Heart left ventricle (tissue), 16 donors: ENCODE results near the gene C11orf91. TPM values are rescaled to one million over a fixed set of nuclear protein-coding genes. Genes with fewer than 3 reads are reported as not detected.
A peak's percentile ranks its signal among the peaks of the same experiment; 100 is the strongest.
"Not testable (repeated sequence)": the region's sequence is repeated elsewhere in the genome, so short reads cannot be mapped to it uniquely, and the experiment has no call there.

ENCODE experiments used
- ATAC-seq, 4 donors: fragments of 200-7000 bp; cut with Tn5 transposase; one replicate each; pipeline ENCODE4 v1.9.1; 2020 to 2022; ENCODE audit warnings: moderate library complexity in 4 of 4, mild to moderate bottlenecking in 3 of 4, moderate number of reproducible peaks in 1 of 4
- DNase-seq, 5 donors: peaks; one replicate each; pipeline ENCODE4 v3.0.0-alpha.2; 2020
- H3K27ac ChIP-seq, 12 donors: fragments of 200-600 bp; sonication (generic) in 4 of 12; one replicate each; pipeline versions ENCODE4 v1.5.0 to v1.8.0; 2016 to 2022; ENCODE audit warnings: mild to moderate bottlenecking in 2 of 12
- H3K27me3 ChIP-seq, 9 donors: fragments of 200-600 bp; sonication (generic) in 2 of 9; one replicate each; pipeline versions ENCODE4 v1.5.1 to v1.8.0; 2016 to 2022; ENCODE audit warnings: mild to moderate bottlenecking in 3 of 9
- H3K36me3 ChIP-seq, 9 donors: fragments of 200-600 bp; sonication (generic) in 2 of 9; one replicate each; pipeline versions ENCODE4 v1.5.0 to v1.8.0; 2018 to 2022; ENCODE audit warnings: mild to moderate bottlenecking in 2 of 9
- H3K4me1 ChIP-seq, 12 donors: fragments of 200-600 bp; sonication (generic) in 4 of 12; one replicate each; pipeline versions ENCODE4 v1.5.0 to v1.8.0; 2016 to 2022; ENCODE audit warnings: mild to moderate bottlenecking in 3 of 12
- H3K4me3 ChIP-seq, 12 donors: fragments of 200-600 bp; sonication (generic) in 4 of 12; one replicate each; pipeline versions ENCODE4 v1.5.0 to v1.8.0; 2017 to 2022; ENCODE audit warnings: mild to moderate bottlenecking in 9 of 12, moderate library complexity in 4 of 12
- H3K9me3 ChIP-seq, 12 donors: fragments of 200-600 bp; sonication (generic) in 4 of 12; one replicate each; pipeline versions ENCODE4 v1.5.0 to v1.8.0; 2016 to 2022; ENCODE audit warnings: mild to moderate bottlenecking in 1 of 12
- POLR2A ChIP-seq, 2 donors: fragments of 450-650 bp; IDR thresholded peaks; one replicate each; pipeline ENCODE4 v1.6.1; 2017; ENCODE audit warnings: antibody characterized with exemption in 2 of 2, mild to moderate bottlenecking in 2 of 2, moderate library complexity in 2 of 2
- WGBS, 4 donors: extraction: QIAGEN DNeasy Blood & Tissue Kit in 2 of 4; methylation state at CpG; one replicate each; pipeline versions ENCODE4 v1.1.5 to v1.1.7; 2013 to 2018; 5-methylcytosine and 5-hydroxymethylcytosine counted together
- intact Hi-C, 10 donors: fragments of 100-400 bp; cut with DNase I; formaldehyde crosslinking; loops; one replicate each; pipeline versions ENCODE4 v1.11.1 to v1.14.2; 2022
- polyA plus RNA-seq, 2 donors: library from polyadenylated mRNA; stranded (reverse); fragments of 200-250 nt; gene quantifications; one replicate each; pipeline ENCODE4 v1.2.3, GENCODE V29; 2013
- total RNA-seq, 9 donors: library from RNA; depleted of rRNA in 2 of 9; stranded (reverse); fragments of >200 nt in 2 of 9; fragmentation: NEBNext Ultra II Directional in 3 of 9; extraction: Animal tissue kit (Norgen Biotek cat#: 25700) in 3 of 9; gene quantifications; one replicate each; pipeline versions ENCODE4 v1.1.0 to v1.2.4, GENCODE V29; 2016 to 2023
- TF ChIP-seq, protein P1 (sequence below), 12 donors: fragments of 200-600 bp; sonication (generic) in 4 of 12; IDR thresholded peaks; one replicate each; pipeline versions ENCODE4 v1.5.0 to v1.8.0; 2018 to 2022; ENCODE audit warnings: antibody characterized with exemption in 12 of 12, mild to moderate bottlenecking in 5 of 12
- donor health status: ischemic (EF 13 %, LVEDD 7.1; RV severe dilation, severe dysfunction).
- donor health status: healthy with polysubstance abuse.
- donor health status: DM: no; HTN: yes; CAD: no.
- donor health status: DM: no; HTN: no; CAD: no.
- donor health status: ischemic (EF 25% LVEDD 6.9; RV normal size, moderate dysfunction).
- donor health status: ischemic (EF 25% LVEDD 5.7; RV mildly dilated, moderate dysfunction).
- donor health status: healthy.
- donor health status: DM: yes; HTN: yes; CAD: no.
- donor health status: ischemic (EF 35%, LVEDD 5.7; RV mildly dilated, moderate dysfunction).
- donor health status: nonischemic (EF 11% LVEDD 7.7; RV severe dilation, severe dysfunction).
- donor health status: DM: yes; HTN: yes; CAD: no.
- donor health status: PGD.
- donor health status: ischemic (EF 29% LVEDD 5.4; RV normal size, mild dysfunction).
- donor health status: nonischemic (EF 23%, LVEDD 6.1; RV moderate dilation, normal function).

C11orf91 gene
- total and polyA plus RNA-seq, 11 donors, result 0.56 to 1.00 (median 0.70) TPM; not detected in 7

DNA sequence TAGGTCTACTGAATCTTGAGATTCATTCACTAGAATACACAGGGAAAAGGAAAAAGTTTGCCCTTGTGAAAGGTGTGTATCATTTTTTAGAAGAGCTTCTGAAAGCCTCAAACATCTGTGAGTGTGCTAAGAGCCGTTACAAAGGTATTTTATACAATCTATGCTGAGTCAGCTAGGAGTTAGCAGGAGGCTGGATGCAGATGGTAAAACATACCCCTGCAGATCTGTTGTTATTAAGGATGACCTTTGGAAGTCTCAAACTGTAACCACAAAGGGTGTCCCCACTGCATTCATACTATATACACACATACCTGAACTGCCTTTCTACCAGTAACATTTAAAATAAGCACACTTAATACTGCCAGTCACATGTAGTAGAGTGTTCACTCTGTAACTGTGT, 8.4 kb upstream of the C11orf91 start:
- H3K4me1 ChIP-seq, result peaks cover 14 to 87% (median 66%) of the 10 kb centered on the region in 12 donors
- peaks cover 0 to 92% (median 72%) of the 10 kb centered on the region in 9 donors for H3K36me3 ChIP-seq
- no peak overlapping the region for H3K4me3 ChIP-seq
- ATAC-seq, result no peak
- no peaks in the 10 kb centered on the region for H3K9me3 ChIP-seq
- intact Hi-C loops, result no loop called here
- 47 to 70% (median 67%) methylated on average over 1 of the region's 1 CpG for WGBS, 4 donors
- TF ChIP-seq POLR2A (IDR thresholded peaks at IDR 0.05), result no peak
- TF ChIP-seq, protein P1, sequence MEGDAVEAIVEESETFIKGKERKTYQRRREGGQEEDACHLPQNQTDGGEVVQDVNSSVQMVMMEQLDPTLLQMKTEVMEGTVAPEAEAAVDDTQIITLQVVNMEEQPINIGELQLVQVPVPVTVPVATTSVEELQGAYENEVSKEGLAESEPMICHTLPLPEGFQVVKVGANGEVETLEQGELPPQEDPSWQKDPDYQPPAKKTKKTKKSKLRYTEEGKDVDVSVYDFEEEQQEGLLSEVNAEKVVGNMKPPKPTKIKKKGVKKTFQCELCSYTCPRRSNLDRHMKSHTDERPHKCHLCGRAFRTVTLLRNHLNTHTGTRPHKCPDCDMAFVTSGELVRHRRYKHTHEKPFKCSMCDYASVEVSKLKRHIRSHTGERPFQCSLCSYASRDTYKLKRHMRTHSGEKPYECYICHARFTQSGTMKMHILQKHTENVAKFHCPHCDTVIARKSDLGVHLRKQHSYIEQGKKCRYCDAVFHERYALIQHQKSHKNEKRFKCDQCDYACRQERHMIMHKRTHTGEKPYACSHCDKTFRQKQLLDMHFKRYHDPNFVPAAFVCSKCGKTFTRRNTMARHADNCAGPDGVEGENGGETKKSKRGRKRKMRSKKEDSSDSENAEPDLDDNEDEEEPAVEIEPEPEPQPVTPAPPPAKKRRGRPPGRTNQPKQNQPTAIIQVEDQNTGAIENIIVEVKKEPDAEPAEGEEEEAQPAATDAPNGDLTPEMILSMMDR (IDR thresholded peaks at IDR 0.05), result no peak
- H3K27me3 ChIP-seq, result no peaks in the 10 kb centered on the region
- DNase-seq, result no peak
- peak overlapping the region in 6 of 12 donors; percentile 27 to 90 (median 72) for H3K27ac ChIP-seq

DNA sequence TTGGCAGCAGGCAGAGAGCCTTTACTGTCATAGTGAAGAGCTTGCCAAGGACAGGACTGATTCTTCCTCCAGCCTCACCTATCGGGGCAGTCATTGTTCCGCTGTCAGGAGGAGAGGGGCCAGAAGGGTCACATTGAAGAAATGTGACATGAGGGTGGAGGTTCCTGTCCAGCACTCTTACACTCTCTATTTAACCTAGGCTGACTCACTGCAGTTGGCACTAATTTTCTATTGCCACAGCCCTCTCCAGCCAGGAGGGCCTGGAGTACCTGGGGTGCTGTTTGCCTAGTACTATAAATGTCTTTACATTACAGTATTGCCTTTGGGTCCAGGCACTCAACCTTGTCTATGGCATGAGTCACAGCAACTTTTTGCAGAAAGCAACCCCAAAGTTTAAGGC, 7.2 kb upstream of the C11orf91 start:
- Histone ChIP-seq H3K4me1 (peaks cover 19 to 87% (median 68%) of the 10 kb centered on the region in 12 donors), H3K27ac (peak overlapping the region; percentile 38 to 91 (median 70)), H3K36me3 (peaks cover 0 to 80% (median 60%) of the 10 kb centered on the region in 9 donors)
- ATAC-seq, result peak in 3 of 4 donors; percentile 57 to 74 (median 70)
- intact Hi-C loops, H3K4me3 ChIP-seq, H3K9me3 ChIP-seq, H3K27me3 ChIP-seq: not testable (repeated sequence)
- WGBS, 4 donors, result 20 to 39% (median 25%) methylated on average over 1 to 2 of the region's 2 CpGs
- peak in 1 of 5 donors; percentile 51 for DNase-seq

DNA sequence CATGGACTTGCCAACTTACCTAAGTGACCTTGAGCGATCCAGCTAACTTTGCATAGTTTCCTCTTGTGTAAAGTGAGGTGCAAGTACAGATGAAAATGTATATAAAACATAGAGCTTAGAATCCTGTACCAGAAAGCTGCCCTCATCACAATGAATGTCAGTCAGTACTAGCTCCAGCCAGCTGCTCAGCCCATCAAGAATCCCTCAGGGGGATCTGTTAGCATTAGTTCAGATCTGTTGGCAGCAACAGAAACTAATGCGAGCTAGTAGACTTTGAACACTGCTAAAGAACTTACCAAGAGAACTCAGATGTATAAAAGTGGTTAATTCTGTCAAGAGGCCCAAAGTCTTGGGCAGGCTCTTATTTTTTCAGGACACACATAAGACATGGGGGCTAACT, 6.3 kb upstream of the C11orf91 start:
- TF ChIP-seq, protein P1 (IDR thresholded peaks at IDR 0.05), result no peak
- no peak for TF ChIP-seq POLR2A (IDR thresholded peaks at IDR 0.05)
- 62 to 77% (median 68%) methylated on average over 2 of the region's 2 CpGs for WGBS, 4 donors
- no peak for DNase-seq
- Histone ChIP-seq H3K4me3 (no peak overlapping the region), H3K9me3 (no peaks in the 10 kb centered on the region), H3K27me3 (no peaks in the 10 kb centered on the region), H3K4me1 (peaks cover 19 to 87% (median 72%) of the 10 kb centered on the region in 12 donors), H3K36me3 (peaks cover 0 to 71% (median 51%) of the 10 kb centered on the region in 9 donors), H3K27ac (peak overlapping the region; percentile 38 to 91 (median 70))
- ATAC-seq, result peak in 1 of 4 donors; percentile 19
- intact Hi-C loops, result no loop called here

DNA sequence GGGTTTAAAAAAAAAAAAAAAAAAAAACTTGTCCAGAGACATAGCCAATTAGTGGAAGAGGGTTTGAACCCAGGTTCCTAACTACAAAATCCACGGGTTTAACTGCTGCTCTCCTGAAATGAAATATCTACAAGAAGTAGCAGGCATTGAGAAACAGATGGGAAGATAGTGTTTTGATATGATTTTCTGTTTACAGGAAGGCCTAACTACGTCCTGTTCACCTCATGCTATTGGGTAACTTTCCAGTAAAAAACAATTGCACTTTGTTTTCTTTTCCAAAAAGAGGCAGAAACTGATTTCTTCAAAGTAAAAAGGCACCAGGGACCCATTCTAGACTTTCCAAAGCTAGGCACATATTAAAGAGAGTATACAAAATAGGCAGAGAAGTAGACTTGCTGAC, 5.9 kb upstream of the C11orf91 start:
- intact Hi-C loops, result no loop called here
- peak overlapping the region; percentile 38 to 91 (median 70) for H3K27ac ChIP-seq
- no peaks in the 10 kb centered on the region for H3K27me3 ChIP-seq
- DNase-seq (no peak), ATAC-seq (no peak)
- peaks cover 19 to 90% (median 74%) of the 10 kb centered on the region in 12 donors for H3K4me1 ChIP-seq
- peaks cover 0 to 67% (median 47%) of the 10 kb centered on the region in 9 donors for H3K36me3 ChIP-seq
- no peak for TF ChIP-seq POLR2A (IDR thresholded peaks at IDR 0.05)
- TF ChIP-seq, protein P1 (IDR thresholded peaks at IDR 0.05), result no peak
- 49 to 64% (median 50%) methylated on average over 2 of the region's 2 CpGs for WGBS, 4 donors
- H3K4me3 ChIP-seq, result no peak overlapping the region
- H3K9me3 ChIP-seq, result no peaks in the 10 kb centered on the region
